ENCODE measurements around the gene NRXN2. TPM values are rescaled to one million over a fixed set of nuclear protein-coding genes. Genes with fewer than 3 reads are reported as not detected.

Gene NRXN2
- polyA plus RNA-seq, 1 experiment, result 0.20 TPM

- no peaks in the 10 kb centered on the region for H3K36me3 ChIP-seq (ENCODE audit: control insufficient read depth, insufficient read depth, low read length)
- DNase-seq (ENCODE audit: low read depth), result no peak
- ChIA-PET POLR2A (no interaction called here), CTCF (no interaction called here)
- TF ChIP-seq CTCF (IDR thresholded peaks at IDR 0.05; ENCODE audit: insufficient read depth, low read depth, low read length), result no peak
- no peak overlapping the region for H3K4me3 ChIP-seq (ENCODE audit: low read depth, low read length)
- H3K27me3 ChIP-seq (ENCODE audit: control insufficient read depth, insufficient read depth, low read length), result peaks cover 6% of the 10 kb centered on the region
Measured at GRCh38 chr11:64663656-64664055, 59.3 kb downstream of the NRXN2 start.

- Histone ChIP-seq H3K27me3 (ENCODE audit: control insufficient read depth, insufficient read depth, low read length) (no peaks in the 10 kb centered on the region), H3K36me3 (ENCODE audit: control insufficient read depth, insufficient read depth, low read length) (no peaks in the 10 kb centered on the region), H3K4me3 (ENCODE audit: low read depth, low read length) (no peak overlapping the region)
- no peak for TF ChIP-seq CTCF (IDR thresholded peaks at IDR 0.05; ENCODE audit: insufficient read depth, low read depth, low read length)
- CTCF ChIA-PET, result interaction anchor here (0.6 to 5.0 kb wide), 4 partner anchors 10 to 1830 kb away, joined by 3 to 41 read pairs (median 11); partner anchors contain the start of gene STX5
- POLR2A ChIA-PET, result interaction anchor here (0.7 kb wide), 1 partner anchor 16 kb away, joined by 3 read pairs; no protein-coding TSS in a partner anchor
- DNase-seq (ENCODE audit: low read depth), result no peak
Measured at GRCh38 chr11:64661614-64662013, 61.4 kb downstream of the NRXN2 start.

DNA sequence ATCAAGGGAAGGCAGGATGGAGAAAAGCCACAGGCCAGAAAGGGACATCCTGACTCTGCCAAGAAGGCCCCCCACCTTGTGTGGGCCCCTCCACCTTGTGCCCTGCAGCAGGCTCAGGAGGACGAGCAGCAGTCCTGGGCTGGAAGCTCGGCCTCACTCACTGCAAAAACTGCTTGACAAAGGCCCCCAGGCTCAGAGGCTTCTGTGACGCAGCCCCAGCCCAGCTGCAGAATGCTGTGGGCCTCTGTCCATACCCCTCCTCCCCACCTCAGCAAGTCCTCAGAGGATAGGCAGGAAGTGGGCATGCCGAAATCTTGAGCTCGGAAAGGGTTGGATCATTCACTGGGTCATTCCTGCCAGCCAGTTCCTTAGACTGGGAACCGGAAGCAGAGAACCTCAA lies 61.9 kb downstream of the NRXN2 start:
- CTCF ChIA-PET, result interaction anchor here (0.6 to 5.0 kb wide), 4 partner anchors 10 to 1829 kb away, joined by 3 to 41 read pairs (median 11); partner anchors contain the start of gene STX5
- POLR2A ChIA-PET, result no interaction called here
- no peak for DNase-seq (ENCODE audit: low read depth)
- H3K4me3 ChIP-seq (ENCODE audit: low read depth, low read length), result no peak overlapping the region
- no peaks in the 10 kb centered on the region for H3K36me3 ChIP-seq (ENCODE audit: control insufficient read depth, insufficient read depth, low read length)
- H3K27me3 ChIP-seq (ENCODE audit: control insufficient read depth, insufficient read depth, low read length), result no peaks in the 10 kb centered on the region
- TF ChIP-seq CTCF (IDR thresholded peaks at IDR 0.05; ENCODE audit: insufficient read depth, low read depth, low read length), result no peak

DNA sequence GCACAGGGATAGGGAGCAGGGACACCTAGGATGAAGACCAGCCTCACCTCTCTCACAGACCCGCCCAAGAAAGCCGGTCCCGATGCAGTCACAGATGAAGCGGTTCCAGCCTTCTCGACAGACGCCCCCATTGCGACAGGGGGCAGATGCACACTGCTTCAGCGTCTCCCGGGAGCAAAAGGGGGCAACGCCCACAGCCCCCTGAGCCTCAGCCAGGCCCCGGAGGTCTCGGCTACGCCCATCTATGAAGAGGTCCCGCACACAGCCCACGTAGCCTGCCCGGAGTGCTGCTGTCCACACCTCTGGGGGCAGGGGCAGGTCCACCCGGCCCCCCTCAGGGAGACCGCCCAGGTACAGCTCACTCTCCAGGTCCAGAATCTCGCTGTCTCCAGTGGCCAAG lies 62.3 kb downstream of the NRXN2 start:
- no peaks in the 10 kb centered on the region for H3K27me3 ChIP-seq (ENCODE audit: control insufficient read depth, insufficient read depth, low read length)
- no peak overlapping the region for H3K4me3 ChIP-seq (ENCODE audit: low read depth, low read length)
- DNase-seq (ENCODE audit: low read depth), result no peak
- TF ChIP-seq CTCF (IDR thresholded peaks at IDR 0.05; ENCODE audit: insufficient read depth, low read depth, low read length), result no peak
- no peaks in the 10 kb centered on the region for H3K36me3 ChIP-seq (ENCODE audit: control insufficient read depth, insufficient read depth, low read length)
- POLR2A ChIA-PET, result no interaction called here
- CTCF ChIA-PET, result interaction anchor here (1.6 to 5.0 kb wide), 3 partner anchors 9 to 212 kb away, joined by 9 to 41 read pairs (median 19); no protein-coding TSS in a partner anchor

DNA sequence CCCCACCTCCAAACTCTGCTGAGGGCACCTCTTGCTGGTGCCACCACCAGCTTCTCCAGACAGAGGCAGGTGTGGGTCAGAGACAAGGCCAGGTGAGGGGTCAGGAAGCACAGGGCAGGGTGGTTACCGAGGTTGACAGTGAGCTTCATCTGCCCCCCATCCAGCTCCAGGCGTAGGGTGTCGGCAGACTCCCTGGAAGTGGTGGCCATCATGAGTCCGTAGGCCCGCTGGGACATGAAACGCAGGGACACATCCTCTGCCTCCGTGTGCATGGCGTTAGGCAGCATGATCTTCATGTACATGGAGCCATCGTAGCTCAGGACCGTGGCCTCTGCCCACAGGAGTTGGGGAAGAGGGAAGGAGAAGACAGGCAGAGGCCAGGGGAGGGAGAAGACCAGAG lies 62.8 kb downstream of the NRXN2 start:
- POLR2A ChIA-PET, result interaction anchor here (0.6 kb wide), 1 partner anchor 393 kb away, joined by 5 read pairs; no protein-coding TSS in a partner anchor
- DNase-seq (ENCODE audit: low read depth), result no peak
- CTCF ChIA-PET, result interaction anchor here (1.0 to 5.0 kb wide), 5 partner anchors 7 to 212 kb away, joined by 3 to 41 read pairs (median 9); no protein-coding TSS in a partner anchor
- Histone ChIP-seq H3K36me3 (ENCODE audit: control insufficient read depth, insufficient read depth, low read length) (no peaks in the 10 kb centered on the region), H3K27me3 (ENCODE audit: control insufficient read depth, insufficient read depth, low read length) (no peaks in the 10 kb centered on the region), H3K4me3 (ENCODE audit: low read depth, low read length) (no peak overlapping the region)
- TF ChIP-seq CTCF (IDR thresholded peaks at IDR 0.05; ENCODE audit: insufficient read depth, low read depth, low read length), result no peak
